ENCODE results near the gene PP2D1. TPM values are rescaled to one million over a fixed set of nuclear protein-coding genes. Genes with fewer than 3 reads are reported as not detected.

PP2D1 gene
- polyA plus RNA-seq, 1 of the 3 experiments (the other 2 are of a cell fraction) = not detected

- CTCF ChIA-PET = interaction anchor here (0.9 kb wide), 1 partner anchor 25 kb away, joined by 3 read pairs; no protein-coding TSS in a partner anchor
These were observed 3.4 kb downstream of the PP2D1 start for GRCh38 chr3:20008646-20009045.

DNA sequence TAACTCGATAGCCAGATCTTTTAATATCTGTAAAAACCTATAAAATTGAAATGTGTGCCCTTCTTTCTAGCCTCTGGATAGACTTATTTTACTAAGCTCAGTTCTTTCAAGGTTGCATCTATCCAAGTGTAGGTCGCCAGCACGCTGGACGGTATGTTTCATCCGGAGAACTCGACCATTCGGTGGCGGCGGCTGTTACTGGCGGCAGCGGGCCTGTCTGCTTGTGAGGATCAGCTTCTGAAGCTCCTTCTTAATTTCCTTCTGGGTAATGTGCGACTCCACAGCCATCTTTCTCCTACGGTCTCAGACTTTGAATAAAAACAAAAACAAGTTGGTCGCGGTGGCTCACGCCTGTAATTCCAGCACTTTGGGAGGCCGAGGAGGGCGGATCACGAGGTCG, 4.1 kb downstream of the PP2D1 start:
- H3K9ac ChIP-seq = no peak overlapping the region
- H3K9me2 ChIP-seq = no peaks in the 10 kb centered on the region
- no peak overlapping the region for H3K4me2 ChIP-seq
- WGBS (ENCODE audit: low lambda C conversion rate) = 96% methylated on average over 20 of the region's 20 CpGs
- no peak overlapping the region for H3K27ac ChIP-seq (ENCODE audit: low read depth in 2 of 2, low read length in 1 of 2)
- ChIA-PET CTCF (interaction anchor here (0.9 kb wide), 1 partner anchor 25 kb away, joined by 3 read pairs; no protein-coding TSS in a partner anchor), POLR2A (no interaction called here)
- no peaks in the 10 kb centered on the region for H3K4me1 ChIP-seq (ENCODE audit: control insufficient read depth in 1 of 2, insufficient read depth in 2 of 2, low read depth in 1 of 2, low read length in 1 of 2)
- no peaks in the 10 kb centered on the region for H3K9me3 ChIP-seq
- H2AFZ ChIP-seq (ENCODE audit: low read depth) = no peak overlapping the region
- H3K27me3 ChIP-seq (ENCODE audit: insufficient read depth) = no peaks in the 10 kb centered on the region
- no peak for DNase-seq
- no peak overlapping the region for H3K4me3 ChIP-seq (ENCODE audit: low read depth in 2 of 2, low read length in 1 of 2)
- H3K36me3 ChIP-seq (replicated peaks in 1 of 2; ENCODE audit: control insufficient read depth in 1 of 2, insufficient read depth in 2 of 2, low read length in 1 of 2) = no peaks in the 10 kb centered on the region
- no peaks in the 10 kb centered on the region for H3F3A ChIP-seq (replicated peaks; ENCODE audit: insufficient read depth)
- no peaks in the 10 kb centered on the region for H4K20me1 ChIP-seq (ENCODE audit: insufficient read depth)
- H3K79me2 ChIP-seq (ENCODE audit: insufficient read depth) = no peaks in the 10 kb centered on the region
- TF ChIP-seq RCOR1 (IDR thresholded peaks at IDR 0.05; ENCODE audit: low read length) = no peak
- TF ChIP-seq FOSL2 (IDR thresholded peaks at IDR 0.05; ENCODE audit: borderline replicate concordance, low read depth) = no peak
- no peak for TF ChIP-seq RFX5 (IDR thresholded peaks at IDR 0.05; ENCODE audit: low read length)
- no peak for TF ChIP-seq SMC3 (IDR thresholded peaks at IDR 0.05; ENCODE audit: low read depth, low read length)
- TF ChIP-seq GABPA (IDR thresholded peaks at IDR 0.05; ENCODE audit: low read depth) = no peak
- no peak for TF ChIP-seq TEAD4 (IDR thresholded peaks at IDR 0.05; ENCODE audit: borderline replicate concordance, insufficient read depth)
- no peak for TF ChIP-seq CHD2 (IDR thresholded peaks at IDR 0.05; ENCODE audit: low read length, partially characterized antibody)
- no peak for TF ChIP-seq USF2 (IDR thresholded peaks at IDR 0.05; ENCODE audit: borderline replicate concordance, low read depth, low read length)
- no peak for TF ChIP-seq EZH2phosphoT487 (IDR thresholded peaks at IDR 0.05; ENCODE audit: borderline replicate concordance, low read depth)
- TF ChIP-seq NRF1 (IDR thresholded peaks at IDR 0.05; ENCODE audit: low read depth, low read length) = no peak

More at GRCh38 chr3:20008646-20009045, 3.4 kb downstream of the PP2D1 start:
- H3K27ac ChIP-seq (ENCODE audit: low read depth in 2 of 2, low read length in 1 of 2) = no peak overlapping the region
- POLR2A ChIA-PET = no interaction called here
- H3K4me3 ChIP-seq (ENCODE audit: low read depth in 2 of 2, low read length in 1 of 2) = no peak overlapping the region
- H4K20me1 ChIP-seq (ENCODE audit: insufficient read depth) = no peaks in the 10 kb centered on the region
- DNase-seq = no peak
- no peak overlapping the region for H2AFZ ChIP-seq (ENCODE audit: low read depth)
- no peaks in the 10 kb centered on the region for H3F3A ChIP-seq (replicated peaks; ENCODE audit: insufficient read depth)
- H3K4me1 ChIP-seq (ENCODE audit: control insufficient read depth in 1 of 2, insufficient read depth in 2 of 2, low read depth in 1 of 2, low read length in 1 of 2) = no peaks in the 10 kb centered on the region
- H3K27me3 ChIP-seq (ENCODE audit: insufficient read depth) = no peaks in the 10 kb centered on the region
- TF ChIP-seq USF2 (IDR thresholded peaks at IDR 0.05; ENCODE audit: borderline replicate concordance, low read depth, low read length) (no peak), NFIC (IDR thresholded peaks at IDR 0.05; ENCODE audit: borderline replicate concordance) (no peak), ELF1 (IDR thresholded peaks at IDR 0.05) (no peak), CTCF (IDR thresholded peaks at IDR 0.05) (no peak), GATA2 (CRISPR knock-in tag; IDR thresholded peaks at IDR 0.05) (no peak), CHD2 (IDR thresholded peaks at IDR 0.05; ENCODE audit: low read length, partially characterized antibody) (no peak)
- TF ChIP-seq, protein P1, sequence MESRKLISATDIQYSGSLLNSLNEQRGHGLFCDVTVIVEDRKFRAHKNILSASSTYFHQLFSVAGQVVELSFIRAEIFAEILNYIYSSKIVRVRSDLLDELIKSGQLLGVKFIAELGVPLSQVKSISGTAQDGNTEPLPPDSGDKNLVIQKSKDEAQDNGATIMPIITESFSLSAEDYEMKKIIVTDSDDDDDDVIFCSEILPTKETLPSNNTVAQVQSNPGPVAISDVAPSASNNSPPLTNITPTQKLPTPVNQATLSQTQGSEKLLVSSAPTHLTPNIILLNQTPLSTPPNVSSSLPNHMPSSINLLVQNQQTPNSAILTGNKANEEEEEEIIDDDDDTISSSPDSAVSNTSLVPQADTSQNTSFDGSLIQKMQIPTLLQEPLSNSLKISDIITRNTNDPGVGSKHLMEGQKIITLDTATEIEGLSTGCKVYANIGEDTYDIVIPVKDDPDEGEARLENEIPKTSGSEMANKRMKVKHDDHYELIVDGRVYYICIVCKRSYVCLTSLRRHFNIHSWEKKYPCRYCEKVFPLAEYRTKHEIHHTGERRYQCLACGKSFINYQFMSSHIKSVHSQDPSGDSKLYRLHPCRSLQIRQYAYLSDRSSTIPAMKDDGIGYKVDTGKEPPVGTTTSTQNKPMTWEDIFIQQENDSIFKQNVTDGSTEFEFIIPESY (IDR thresholded peaks at IDR 0.05; ENCODE audit: borderline replicate concordance, low read depth) = no peak
- H3K36me3 ChIP-seq (replicated peaks in 1 of 2; ENCODE audit: control insufficient read depth in 1 of 2, insufficient read depth in 2 of 2, low read length in 1 of 2) = no peaks in the 10 kb centered on the region
- no peak overlapping the region for H3K4me2 ChIP-seq
- H3K9ac ChIP-seq = no peak overlapping the region
- 72% methylated on average over 2 of the region's 2 CpGs for WGBS (ENCODE audit: low lambda C conversion rate)
- no peaks in the 10 kb centered on the region for H3K9me2 ChIP-seq
- H3K9me3 ChIP-seq = no peaks in the 10 kb centered on the region
- H3K79me2 ChIP-seq (ENCODE audit: insufficient read depth) = no peaks in the 10 kb centered on the region
